GM23338 (cell line): ENCODE measurements around the gene KCNN3. TPM values are rescaled to one million over a fixed set of nuclear protein-coding genes. Genes with fewer than 3 reads are reported as not detected.

Source experiments
- ATAC-seq: fragments of 200-7000 bp; cut with Tn5 transposase; 3 replicates; pipeline ENCODE4 v1.9.1; 2020
- DNase-seq: peaks from one replicate; pipeline ENCODE4 v3.0.0-alpha.2; 2015; ENCODE audit warnings: low spot score
- H2AFZ ChIP-seq: fragments of 200-600 bp; sonication (generic); 2 replicates; pipeline ENCODE4 v1.8.0; 2016; ENCODE audit warnings: antibody characterized with exemption, mild to moderate bottlenecking, moderate library complexity
- H3F3A ChIP-seq: fragments of 200-600 bp; sonication (generic); replicated peaks from 2 replicates; pipeline ENCODE4 v1.8.0; 2017; ENCODE audit warnings: antibody characterized with exemption, mixed run types, low read depth
- H3K27ac ChIP-seq: fragments of 200-600 bp; sonication (generic); 2 replicates; pipeline ENCODE4 v1.6.1; 2016; ENCODE audit warnings: low read depth
- H3K27me3 ChIP-seq: fragments of 200-600 bp; sonication (generic); 2 replicates; pipeline ENCODE4 v1.8.0; 2016; ENCODE audit warnings: mild to moderate bottlenecking, mixed run types, moderate library complexity; ENCODE audit not compliant: insufficient read depth
- H3K36me3 ChIP-seq: fragments of 200-600 bp; sonication (generic); 2 replicates; pipeline ENCODE4 v1.8.0; 2016; ENCODE audit warnings: mild to moderate bottlenecking; ENCODE audit not compliant: insufficient read depth
- H3K4me1 ChIP-seq: fragments of 200-600 bp; sonication (generic); 2 replicates; pipeline ENCODE4 v1.8.0; 2016; ENCODE audit warnings: mild to moderate bottlenecking, moderate library complexity; ENCODE audit not compliant: insufficient read depth
- H3K4me2 ChIP-seq: fragments of 200-600 bp; sonication (generic); 2 replicates; pipeline ENCODE4 v1.7.1; 2017; ENCODE audit warnings: mixed run types
- H3K4me3 ChIP-seq: fragments of 200-600 bp; sonication (generic); 2 replicates; pipeline ENCODE4 v1.6.1; 2016; ENCODE audit warnings: mixed run types
- H3K79me2 ChIP-seq: fragments of 200-600 bp; sonication (generic); replicated peaks from 2 replicates; pipeline ENCODE4 v1.8.0; 2017; ENCODE audit warnings: mild to moderate bottlenecking; ENCODE audit not compliant: insufficient read depth
- H3K9me2 ChIP-seq: fragments of 200-600 bp; sonication (generic); 2 replicates; pipeline ENCODE4 v1.8.0; 2017; ENCODE audit not compliant: insufficient read depth
- H4K20me1 ChIP-seq: fragments of 200-600 bp; sonication (generic); replicated peaks from 2 replicates; pipeline ENCODE4 v1.8.0; 2017; ENCODE audit warnings: mild to moderate bottlenecking; ENCODE audit not compliant: insufficient read depth
- H3K27ac Mint-ChIP-seq: 2 replicates; pipeline ENCODE4 v1.8.0; 2020; ENCODE audit warnings: inconsistent platforms, mild to moderate bottlenecking, moderate library complexity, mixed read lengths
- H3K27me3 Mint-ChIP-seq: 3 replicates; pipeline ENCODE4 v1.8.0; 2022; ENCODE audit warnings: low read depth, mild to moderate bottlenecking, moderate library complexity, mixed read lengths, inconsistent platforms; ENCODE audit not compliant: insufficient read depth, poor library complexity
- H3K36me3 Mint-ChIP-seq: 3 replicates; pipeline ENCODE4 v1.8.0; 2021; ENCODE audit warnings: low read depth, mild to moderate bottlenecking, inconsistent platforms, moderate library complexity, mixed read lengths
- H3K4me1 Mint-ChIP-seq: 3 replicates; pipeline ENCODE4 v1.8.0; 2020; ENCODE audit warnings: mild to moderate bottlenecking, inconsistent platforms, mixed read lengths
- H3K4me3 Mint-ChIP-seq: 3 replicates; pipeline ENCODE4 v1.8.0; 2021; ENCODE audit warnings: moderate library complexity, mild to moderate bottlenecking, inconsistent platforms, mixed read lengths
- H3K9me3 Mint-ChIP-seq: 3 replicates; pipeline ENCODE4 v1.8.0; 2020; ENCODE audit warnings: moderate library complexity, mild to moderate bottlenecking, inconsistent platforms, mixed read lengths
- CREB1 ChIP-seq: fragments of 250-450 bp; sonication (Bioruptor Pico); IDR thresholded peaks from 2 replicates; pipeline ENCODE4 v1.5.0; 2020; ENCODE audit warnings: low read depth, mild to moderate bottlenecking, moderate library complexity
- EZH2 ChIP-seq: fragments of 200-600 bp; sonication (generic); IDR thresholded peaks from one replicate; pipeline ENCODE4 v1.8.0; 2017; ENCODE audit warnings: antibody characterized with exemption, mild to moderate bottlenecking, low read depth; ENCODE audit not compliant: unreplicated experiment
- EZH2phosphoT487 ChIP-seq: fragments of 200-600 bp; sonication (generic); IDR thresholded peaks from one replicate; pipeline ENCODE4 v1.8.1; 2018; ENCODE audit warnings: antibody characterized with exemption; ENCODE audit not compliant: unreplicated experiment
- JUNB ChIP-seq: IDR thresholded peaks from one replicate; pipeline ENCODE4 v1.6.1; 2016; ENCODE audit warnings: antibody characterized with exemption; ENCODE audit not compliant: unreplicated experiment
- NANOG ChIP-seq: IDR thresholded peaks from 2 replicates; pipeline ENCODE4 v1.6.1; 2016; ENCODE audit warnings: antibody characterized with exemption, borderline replicate concordance
- REST ChIP-seq: IDR thresholded peaks from one replicate; pipeline ENCODE4 v1.6.1; 2018; ENCODE audit warnings: antibody characterized with exemption; ENCODE audit not compliant: unreplicated experiment
- ZNF114 ChIP-seq: fragments of 250-450 bp; sonication (Bioruptor Pico); IDR thresholded peaks from 2 replicates; pipeline ENCODE4 v1.5.0; 2020; ENCODE audit warnings: mild to moderate bottlenecking, moderate library complexity
- ZNF462 ChIP-seq: fragments of 250-450 bp; sonication (Bioruptor Pico); IDR thresholded peaks from 2 replicates; pipeline ENCODE4 v1.5.0; 2020; ENCODE audit warnings: mild to moderate bottlenecking, moderate library complexity
- polyA plus RNA-seq: library from polyadenylated mRNA; unstranded; fragments of >200 nt; fragmentation: Nextera tagmentation; extraction: Ambion mirVana; gene quantifications from 2 replicates; pipeline ENCODE4 v1.2.1, GENCODE V29; 2016
- total RNA-seq: library from RNA; depleted of rRNA; stranded (reverse); fragments of >200 nt; shearing (Covaris generic); gene quantifications from 2 replicates; pipeline ENCODE4 v1.2.3, GENCODE V29; 2014

Gene KCNN3
- total and polyA plus RNA-seq, 2 experiments from 2014 or later: 1.9 to 3.0 TPM

GRCh38 chr1:154735804-154736168 lies 134.3 kb downstream of the KCNN3 start:
- H3K27me3 Mint-ChIP-seq: peaks cover 5% of the 10 kb centered on the region
- DNase-seq (no peak), ATAC-seq (no peak)
- Histone ChIP-seq H3K36me3 (no peaks in the 10 kb centered on the region), H3K4me2 (no peak overlapping the region), H3K27me3 (no peaks in the 10 kb centered on the region), H3K9me2 (no peaks in the 10 kb centered on the region; the same call in 1 of the 2 replicates), H4K20me1 (no peaks in the 10 kb centered on the region), H2AFZ (no peak overlapping the region), H3K27ac (no peak overlapping the region), H3K4me1 (peaks cover 7% of the 10 kb centered on the region), H3K4me3 (no peak overlapping the region), H3K79me2 (no peaks in the 10 kb centered on the region), H3F3A (no peaks in the 10 kb centered on the region)
- H3K4me3 Mint-ChIP-seq: no peak overlapping the region
- H3K9me3 Mint-ChIP-seq: 0 out of 3 replicates have a peak, but pooled peaks cover 2% of the 10 kb centered on the region
- H3K4me1 Mint-ChIP-seq: peaks cover 7% of the 10 kb centered on the region
- H3K36me3 Mint-ChIP-seq: peaks cover under 1% of the 10 kb centered on the region; the same call in 1 of the 3 replicates
- no peak overlapping the region for H3K27ac Mint-ChIP-seq
- TF ChIP-seq EZH2phosphoT487 (no peak), REST (no peak), ZNF114 (CRISPR knock-in tag) (no peak), EZH2 (no peak), NANOG (no peak), CREB1 (CRISPR knock-in tag) (no peak), ZNF462 (CRISPR knock-in tag) (no peak), JUNB (no peak)
